GM21447 (cell line): ENCODE results near the gene ELAVL3.
"Not testable (repeated sequence)": the region's sequence is repeated elsewhere in the genome, so short reads cannot be mapped to it uniquely, and the experiment has no call there.

Experiments used
- ATAC-seq: cut with Tn5 transposase; IDR thresholded peaks from one replicate; pipeline ENCODE4 v1.9.1; 2021; ENCODE audit not compliant: unreplicated experiment

Gene ELAVL3

DNA sequence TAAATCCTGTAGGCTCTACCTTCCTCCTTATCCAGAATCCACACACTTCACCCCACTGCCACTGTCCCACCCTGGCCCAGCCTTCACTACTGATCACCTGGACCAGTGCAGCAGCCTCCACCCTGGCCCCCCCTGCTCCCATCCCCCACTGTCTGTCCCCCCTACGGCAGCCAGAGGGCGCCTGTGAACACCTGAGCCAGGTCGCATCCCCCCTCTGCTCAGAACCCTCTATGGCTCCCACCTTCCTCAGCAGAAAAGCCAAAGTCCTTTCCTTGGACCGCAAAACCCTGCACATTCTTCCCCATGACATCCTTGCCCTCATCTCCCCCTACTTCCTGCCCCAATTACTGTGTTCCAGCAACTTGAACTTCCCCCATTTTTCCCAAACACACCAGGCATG, 20.6 kb downstream of the ELAVL3 start:
- no peak for ATAC-seq

DNA sequence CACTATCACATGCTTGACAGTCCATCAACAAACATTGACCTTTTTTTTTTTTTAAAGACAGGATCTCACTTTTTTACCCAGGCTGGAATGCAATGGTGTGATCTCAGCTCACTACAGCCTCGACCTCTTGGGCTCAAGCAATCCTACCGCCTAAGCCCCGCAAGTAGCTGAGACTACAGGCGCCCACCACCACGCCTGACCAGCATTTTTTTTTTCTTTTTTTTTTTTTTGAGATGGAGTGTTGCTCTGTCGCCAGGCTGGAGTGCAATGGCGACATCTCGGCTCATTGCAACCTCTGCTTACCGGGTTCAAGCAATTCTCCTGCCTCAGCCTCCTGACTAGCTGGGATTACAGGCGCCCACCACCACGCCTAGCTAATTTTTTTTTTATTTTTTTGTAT, 21.9 kb downstream of the ELAVL3 start:
- not testable (repeated sequence) for ATAC-seq

DNA sequence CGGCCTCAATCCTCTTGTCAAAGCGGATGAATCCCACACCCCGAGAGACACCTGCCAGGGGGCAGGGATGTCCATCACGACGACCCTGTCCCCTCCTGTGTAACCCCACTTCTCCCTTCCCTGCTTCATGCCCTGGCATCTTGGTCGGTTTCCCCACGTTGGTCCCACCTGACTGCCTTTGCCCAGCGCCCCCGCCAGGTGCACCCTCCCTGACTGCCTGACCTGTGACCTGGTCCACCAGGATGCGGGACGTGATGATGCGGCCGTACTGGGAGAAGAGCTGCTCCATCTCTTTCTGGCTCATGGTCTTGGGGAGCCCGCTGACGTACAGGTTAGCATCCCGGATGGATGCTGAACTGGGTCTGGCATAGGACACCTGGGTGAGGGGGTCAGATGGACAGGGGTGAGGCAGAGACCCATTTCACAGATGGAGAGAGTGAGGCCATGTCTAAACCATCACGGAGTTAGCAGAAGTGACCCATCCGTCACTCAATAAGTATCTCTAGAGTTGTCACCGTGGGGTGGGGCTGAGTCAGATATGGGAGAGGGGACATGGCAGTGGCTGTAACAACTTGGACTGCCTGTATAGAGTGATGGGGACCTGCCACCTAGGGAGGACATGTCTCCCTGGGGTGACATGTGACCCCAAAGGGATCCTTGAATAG, 22.5 kb downstream of the ELAVL3 start:
- no peak for ATAC-seq

DNA sequence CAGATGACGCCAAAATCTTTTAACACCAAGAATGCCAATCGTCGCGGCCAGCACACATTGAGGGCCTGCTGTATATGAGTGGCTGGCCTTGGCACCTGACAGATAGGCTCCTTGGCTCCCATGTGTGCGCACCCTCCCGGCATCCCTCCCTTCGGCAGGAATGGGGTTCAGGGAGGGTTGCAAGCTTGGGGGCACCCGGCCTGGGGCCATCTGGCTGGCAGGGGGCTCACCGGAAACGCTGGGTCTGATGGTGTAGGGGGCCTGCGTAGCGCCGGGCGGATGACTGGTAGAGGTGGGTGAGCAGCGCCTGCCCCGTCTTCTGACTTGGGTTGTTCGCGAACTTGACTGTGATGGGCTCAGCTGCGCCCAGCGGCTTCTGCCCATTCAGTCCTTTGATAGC, 23.0 kb downstream of the ELAVL3 start:
- ATAC-seq, result no peak

- ATAC-seq, result no peak
Observed at GRCh38 chr19:11457115-11457514, 23.7 kb downstream of the ELAVL3 start.

- ATAC-seq, result no peak
Observed at GRCh38 chr19:11456659-11457058, 24.2 kb downstream of the ELAVL3 start.

GRCh38 chr19:11455233-11455554, 25.7 kb downstream of the ELAVL3 start:
- ATAC-seq, result not testable (repeated sequence)

GRCh38 chr19:11453468-11454341, 27.1 kb downstream of the ELAVL3 start:
- ATAC-seq, result no peak

DNA sequence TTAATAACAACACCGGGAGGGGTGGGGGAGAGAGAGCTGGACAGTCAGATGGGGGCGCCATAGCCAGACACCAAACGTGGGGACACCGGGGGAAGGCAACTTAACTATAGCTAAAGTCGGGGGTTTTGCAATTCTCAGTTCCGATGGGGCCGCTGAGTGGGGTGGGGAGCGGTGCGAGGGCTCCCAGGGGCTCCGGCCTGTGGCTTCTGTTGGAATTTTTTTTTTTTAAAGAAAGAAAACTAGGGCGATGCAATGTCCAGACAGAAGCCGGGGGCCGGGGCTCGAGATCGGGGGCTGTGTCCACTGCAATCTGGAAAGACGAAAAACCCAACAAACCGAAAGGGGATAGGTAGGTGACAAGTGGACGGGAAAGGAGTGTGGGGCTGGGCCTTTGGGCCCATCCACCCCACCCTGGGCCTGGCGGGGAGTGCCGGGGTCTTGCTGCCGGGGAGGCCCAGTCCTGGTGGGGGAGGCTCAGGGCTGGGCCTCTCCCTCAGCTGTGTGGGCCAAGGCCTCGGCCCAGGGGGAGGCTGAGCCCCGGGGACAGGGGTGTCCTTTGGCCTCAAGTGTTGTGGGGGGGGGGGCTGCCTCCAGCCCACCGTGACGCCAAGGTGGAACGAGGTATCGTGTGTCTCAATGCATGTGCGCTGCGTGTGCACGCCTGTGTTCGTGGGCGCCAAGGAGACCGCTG, 28.1 kb downstream of the ELAVL3 start:
- no peak for ATAC-seq

DNA sequence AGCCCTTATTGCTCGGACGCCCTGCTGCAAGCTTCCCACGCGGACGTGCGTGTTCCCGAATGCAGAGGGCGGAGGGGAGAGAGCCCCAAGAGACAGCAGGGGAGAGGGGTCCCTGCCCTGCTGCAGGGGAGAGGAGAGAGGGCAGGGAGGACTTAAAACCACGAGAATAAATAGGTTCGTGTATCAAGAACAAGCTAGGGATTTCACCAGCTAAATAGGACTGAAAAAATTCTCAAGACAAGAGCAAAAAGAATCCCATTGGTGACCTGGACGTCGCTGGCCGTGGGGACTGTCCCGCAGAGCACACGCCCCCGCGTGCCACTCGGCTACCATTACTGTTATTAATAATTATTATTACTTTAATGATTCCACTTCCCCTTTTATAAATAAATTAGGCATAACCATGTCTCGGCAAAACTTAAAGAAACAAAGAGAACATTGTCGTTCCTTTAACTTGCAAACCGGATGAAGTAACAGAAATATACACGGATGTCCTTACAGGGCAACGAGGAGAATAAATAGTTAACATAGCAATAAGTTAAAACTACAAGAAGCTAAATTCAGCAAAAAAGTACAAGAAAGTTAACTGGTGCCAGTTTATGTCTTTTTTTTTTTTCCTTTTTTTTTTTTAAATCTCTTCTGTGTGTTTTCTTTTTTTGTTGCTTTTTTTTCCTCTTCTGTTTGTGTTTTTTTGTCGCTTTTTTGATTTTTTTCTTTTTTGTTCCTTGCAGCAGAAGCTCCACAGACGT, 28.8 kb downstream of the ELAVL3 start:
- ATAC-seq, result no peak

GRCh38 chr19:11451327-11451870, 29.4 kb downstream of the ELAVL3 start:
- ATAC-seq, result no peak

- ATAC-seq, result no peak
Observed at GRCh38 chr19:11450570-11451326, 30.1 kb downstream of the ELAVL3 start.

- no peak for ATAC-seq
Observed at GRCh38 chr19:11448923-11449554, 31.8 kb downstream of the ELAVL3 start.

GRCh38 chr19:11448410-11448809, 32.4 kb downstream of the ELAVL3 start:
- ATAC-seq, result no peak

- ATAC-seq, result no peak
Observed at GRCh38 chr19:11447347-11448262, 33.2 kb downstream of the ELAVL3 start.

GRCh38 chr19:11446652-11447301, 34.1 kb downstream of the ELAVL3 start:
- no peak for ATAC-seq

- no peak for ATAC-seq
Observed at GRCh38 chr19:11446271-11446651, 34.6 kb downstream of the ELAVL3 start.

DNA sequence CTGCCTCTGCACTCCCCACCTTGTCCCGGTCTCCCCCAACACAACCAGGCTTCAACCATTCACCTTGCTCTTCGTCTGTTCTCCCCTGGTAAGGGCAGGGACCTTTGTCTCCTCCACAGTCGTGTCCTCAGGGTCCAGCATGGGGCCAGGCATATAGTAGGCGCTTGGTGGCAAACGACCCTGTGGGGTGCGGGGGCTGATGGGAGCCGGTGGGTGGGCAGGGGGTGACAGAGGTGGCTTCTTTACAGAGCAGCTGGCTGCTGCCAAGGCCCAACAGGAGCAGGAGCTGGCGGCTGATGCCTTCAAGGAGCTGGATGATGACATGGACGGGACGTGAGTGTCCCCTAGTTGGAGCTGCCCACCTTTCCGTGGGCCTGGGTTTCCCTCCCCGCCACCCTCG, 35.7 kb downstream of the ELAVL3 start:
- ATAC-seq, result no peak
